CD4-positive, alpha-beta T cell treated with Interleukin-1 beta for 1 hour (primary cell): ENCODE data around the gene ZGPAT.

Experiments used
- DNase-seq, 2 donors: peaks; one replicate each; pipeline ENCODE4 v3.0.0-alpha.2; 2020 to 2022

ZGPAT gene

GRCh38 chr20:63745961-63746731 is 38.3 kb downstream of the ZGPAT start:
- DNase-seq: no peak

- DNase-seq: no peak
Observed at GRCh38 chr20:63746751-63747315, 39.0 kb downstream of the ZGPAT start.

- DNase-seq: no peak
Observed at GRCh38 chr20:63747622-63748069, 39.8 kb downstream of the ZGPAT start.

GRCh38 chr20:63748070-63748933 is 40.5 kb downstream of the ZGPAT start:
- DNase-seq: no peak

DNA sequence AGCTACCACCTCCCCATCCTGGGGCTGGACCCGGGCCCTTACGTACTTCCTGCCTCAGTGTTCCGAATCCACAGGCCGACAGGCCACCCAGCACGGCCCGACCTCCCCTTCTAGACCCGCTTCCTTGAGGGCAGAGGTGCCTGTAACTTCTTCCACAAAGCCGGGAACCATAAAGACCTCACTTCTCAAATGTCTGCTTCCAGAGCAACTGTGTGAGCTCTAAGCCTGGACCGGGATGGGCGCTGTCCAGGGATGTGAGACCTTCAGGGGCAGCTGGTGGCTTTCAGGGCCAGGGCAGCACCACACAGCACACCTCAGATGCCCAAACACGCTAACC is 41.1 kb downstream of the ZGPAT start:
- DNase-seq: no peak

DNA sequence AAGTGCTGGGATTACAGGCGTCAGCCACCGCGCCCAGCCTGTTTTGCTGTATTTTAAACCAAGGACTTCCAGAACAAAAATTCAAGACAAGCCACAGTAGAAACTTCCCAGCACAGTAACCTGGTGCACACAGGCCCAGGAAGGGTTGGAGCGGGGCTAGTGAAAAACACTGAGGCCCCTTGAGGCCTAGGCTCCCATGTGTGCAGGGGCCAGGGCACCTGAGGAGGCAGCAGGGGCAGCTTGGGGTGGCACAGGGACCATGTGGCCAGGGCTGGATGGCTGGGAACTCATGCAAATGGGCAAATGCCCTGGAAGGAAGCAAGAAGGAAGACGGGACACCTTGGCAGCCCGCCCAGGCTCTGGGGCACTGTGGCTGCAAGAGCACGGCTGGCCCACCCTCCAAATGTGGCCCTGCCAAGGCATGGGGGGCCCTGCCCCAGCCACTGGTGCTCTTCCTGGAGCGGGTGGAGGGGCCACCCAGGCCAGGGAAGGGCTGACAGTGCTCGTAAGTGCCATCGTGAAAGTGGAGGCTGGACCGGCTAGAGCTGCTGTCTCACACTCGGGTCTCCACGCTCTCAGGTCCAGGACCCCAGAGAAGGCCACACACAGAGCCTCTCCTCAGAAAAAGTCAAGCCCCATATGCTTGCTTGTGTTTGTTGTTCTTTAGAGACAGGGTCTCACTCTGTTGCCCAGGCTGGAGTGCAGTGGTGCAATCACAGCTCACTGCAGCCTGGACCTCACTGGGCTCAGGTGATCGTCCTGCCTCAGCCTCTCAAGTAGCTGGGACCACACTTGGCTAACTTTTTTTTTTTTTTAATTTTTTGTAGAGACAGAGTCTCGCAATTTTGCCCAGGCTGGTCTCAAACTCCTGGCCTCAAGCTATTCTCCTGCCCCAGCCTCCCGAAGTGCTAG is 42.0 kb downstream of the ZGPAT start:
- DNase-seq: no peak

- peak; percentile 52 to 65 for DNase-seq
Observed at GRCh38 chr20:63750807-63751470, 43.1 kb downstream of the ZGPAT start.

DNA sequence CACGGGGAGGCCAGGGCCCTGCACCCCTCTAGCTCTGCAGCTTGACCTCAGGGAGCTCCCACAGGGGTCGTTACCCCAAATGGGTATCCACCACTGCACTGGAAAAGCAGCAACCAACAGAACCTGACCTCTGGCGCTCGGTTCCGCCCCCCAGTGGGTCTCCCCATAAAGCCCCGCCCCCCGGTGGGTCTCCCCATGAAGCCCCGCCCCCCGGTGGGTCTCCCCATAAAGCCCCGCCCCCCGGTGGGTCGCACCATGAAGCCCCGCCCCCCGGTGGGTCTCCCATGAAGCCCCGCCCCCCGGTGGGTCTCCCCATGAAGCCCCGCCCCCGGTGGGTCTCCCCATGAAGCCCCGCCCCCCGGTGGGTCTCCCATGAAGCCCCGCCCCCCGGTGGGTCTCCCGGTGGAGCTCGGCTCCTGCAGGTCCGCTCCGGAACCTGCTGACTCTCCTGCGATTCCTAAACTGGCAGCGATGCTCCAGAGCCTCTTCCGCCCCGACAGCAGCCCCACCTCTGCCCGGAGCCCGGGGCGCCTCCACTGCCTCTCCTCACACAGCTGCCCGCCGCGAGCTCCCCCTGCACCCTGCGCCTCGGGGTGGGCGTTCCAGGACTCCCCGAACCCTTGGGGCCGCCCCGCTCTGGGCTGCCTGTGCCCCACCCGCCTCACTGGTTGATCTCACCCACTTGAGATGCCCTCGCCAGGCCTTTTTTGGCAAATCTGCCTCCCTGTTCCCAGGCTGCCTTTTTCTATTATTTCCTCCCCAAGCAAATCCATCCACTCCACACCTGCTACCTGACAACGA is 43.8 kb downstream of the ZGPAT start:
- DNase-seq: peak in 1 of 2 donors; percentile 18

- DNase-seq: no peak
Observed at GRCh38 chr20:63752411-63753101, 44.7 kb downstream of the ZGPAT start.

DNA sequence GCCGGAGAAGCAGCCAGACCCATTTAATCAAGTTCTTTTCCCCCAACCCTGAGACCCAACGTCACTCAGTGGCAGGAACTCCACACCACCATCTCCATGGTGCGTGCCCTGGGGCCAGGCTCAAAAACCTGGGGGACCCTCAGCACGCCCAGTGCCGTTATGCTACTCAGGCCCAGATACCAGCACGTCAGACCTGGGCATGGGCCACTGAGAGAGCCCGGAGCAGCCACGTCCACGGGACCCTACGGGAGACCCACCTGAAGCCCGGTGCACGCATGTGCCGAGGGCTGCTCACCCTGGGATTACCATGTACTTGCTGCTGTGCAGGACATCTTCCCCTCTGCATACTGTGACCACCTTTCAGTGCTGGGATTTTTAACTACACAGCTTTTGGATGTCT is 45.5 kb downstream of the ZGPAT start:
- no peak for DNase-seq

- no peak for DNase-seq
Observed at GRCh38 chr20:63754008-63754407, 46.2 kb downstream of the ZGPAT start.

- DNase-seq: no peak
Observed at GRCh38 chr20:63755933-63756647, 48.3 kb downstream of the ZGPAT start.

GRCh38 chr20:63756648-63756991 is 48.8 kb downstream of the ZGPAT start:
- peak; percentile 14 to 26 for DNase-seq

DNA sequence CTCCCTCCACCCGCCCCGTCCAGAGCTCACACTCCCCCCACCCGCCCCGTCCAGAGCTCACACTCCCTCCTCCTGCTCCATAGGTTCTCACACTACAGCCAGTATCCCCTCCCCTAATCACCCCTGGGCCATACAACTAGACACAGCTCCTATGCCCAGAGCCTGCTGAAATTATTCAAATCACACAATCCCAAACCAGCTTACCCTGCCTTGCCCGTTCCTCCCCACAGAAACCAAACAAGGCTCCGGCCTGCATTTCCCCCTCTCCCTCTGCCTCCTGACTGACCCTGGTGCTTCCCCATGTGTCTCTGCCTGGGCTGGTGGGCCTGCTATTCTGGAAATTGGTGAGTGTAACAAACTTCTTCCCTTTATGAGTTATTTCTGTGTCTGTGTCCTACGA is 50.3 kb downstream of the ZGPAT start:
- DNase-seq: no peak

- no peak for DNase-seq
Observed at GRCh38 chr20:63759377-63759901, 51.6 kb downstream of the ZGPAT start.

DNA sequence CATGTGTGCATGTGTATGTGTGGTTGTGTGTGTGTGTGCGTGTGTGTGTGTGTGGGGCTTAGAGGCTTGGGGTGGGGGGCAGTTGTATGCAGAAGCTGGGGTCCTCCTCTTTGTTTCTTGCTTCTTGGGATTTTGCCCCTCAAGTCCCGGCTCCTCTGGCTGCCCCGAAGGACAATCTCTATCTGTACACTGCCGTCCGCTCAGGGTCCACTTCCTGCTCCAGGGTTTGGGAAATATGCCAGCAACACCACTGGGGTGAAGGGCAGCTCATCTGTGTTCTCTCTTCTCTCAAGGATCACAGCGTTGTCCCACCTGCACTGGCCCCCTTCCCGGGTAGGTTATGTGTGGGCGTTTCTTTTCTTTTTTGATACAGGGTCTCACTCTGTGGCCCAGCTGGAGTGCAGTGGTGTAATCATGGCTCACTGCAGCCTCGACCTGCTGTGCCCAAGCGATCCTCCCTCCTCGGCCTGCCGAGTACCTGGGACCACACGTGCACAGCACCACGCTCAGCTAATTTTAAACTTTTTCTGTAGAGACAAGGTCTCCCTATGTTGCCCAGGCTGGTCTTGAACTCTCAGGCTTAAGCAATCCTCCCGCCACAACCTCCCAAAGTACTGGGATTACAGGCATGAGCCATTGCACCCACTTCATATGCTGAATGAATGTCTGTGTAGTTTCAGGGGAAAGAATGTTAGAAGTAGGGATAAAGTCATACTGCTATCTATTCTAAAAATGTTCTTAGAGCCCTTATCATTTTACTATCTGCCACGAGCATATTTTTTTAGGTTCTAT is 57.4 kb downstream of the ZGPAT start:
- no peak for DNase-seq

DNA sequence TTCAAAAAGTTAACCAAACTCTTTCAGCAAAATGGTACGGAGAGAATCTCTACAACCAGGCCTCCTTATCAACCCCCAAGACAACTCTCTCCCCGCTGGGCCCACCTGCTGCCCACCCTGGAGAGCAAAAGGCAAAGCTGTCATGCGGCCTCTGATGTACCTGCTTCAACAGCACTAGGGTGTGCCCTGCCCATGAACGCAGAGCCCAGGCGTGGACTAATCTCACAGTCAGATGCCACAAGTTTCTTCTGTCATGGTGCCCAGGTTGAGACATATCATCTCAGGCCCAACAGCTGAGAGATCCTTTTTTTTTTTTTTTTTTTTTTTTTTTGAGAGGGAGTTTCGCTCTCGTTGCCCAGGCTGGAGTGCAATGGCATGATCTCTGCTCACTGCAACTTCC is 58.1 kb downstream of the ZGPAT start:
- no peak for DNase-seq

DNA sequence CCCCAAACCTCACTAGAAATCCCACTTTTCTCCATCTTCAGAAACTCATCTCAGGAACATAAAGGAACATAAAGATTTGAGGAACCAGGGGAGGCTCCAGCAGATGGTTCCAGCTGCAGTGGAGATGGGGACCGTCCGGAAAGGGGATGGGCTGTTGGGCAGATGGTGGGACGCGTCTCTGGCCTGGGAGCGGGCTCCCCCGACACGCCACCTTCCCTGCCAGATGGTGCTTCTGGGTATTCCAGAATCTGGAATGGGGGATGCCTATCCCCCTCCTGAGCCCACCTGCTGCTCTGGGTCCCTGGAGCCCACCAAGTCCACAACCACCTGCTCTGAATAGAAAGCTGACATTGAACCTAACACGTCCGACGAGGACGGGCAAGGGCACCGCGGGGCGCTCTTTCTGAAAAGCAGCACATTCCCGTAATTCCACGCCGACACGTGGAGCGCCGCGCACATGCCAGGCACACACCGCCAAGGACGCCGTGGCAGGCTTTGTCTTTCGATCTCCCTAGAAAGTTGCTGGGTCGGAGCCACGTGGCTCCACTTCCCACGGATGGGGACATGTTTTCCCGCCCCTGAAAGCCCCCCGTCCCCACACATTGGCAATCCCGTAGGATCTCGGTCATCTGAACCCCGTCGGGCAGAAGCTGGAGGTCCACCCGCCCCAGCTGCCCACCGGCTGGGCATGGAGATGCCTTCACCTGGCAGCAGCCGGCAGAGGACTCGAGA is 59.0 kb downstream of the ZGPAT start:
- DNase-seq: no peak
